Iris pigment epithelial cell (primary cell): ENCODE results near the gene ZNF282.

Experiments
- DNase-seq: peaks from one replicate; pipeline ENCODE4 v3.0.0-alpha.2; 2011; ENCODE audit warnings: low read depth

The ZNF282 gene

GRCh38 chr7:149194799-149195179 lies 557 bp upstream of the ZNF282 start:
- no peak for DNase-seq

DNA sequence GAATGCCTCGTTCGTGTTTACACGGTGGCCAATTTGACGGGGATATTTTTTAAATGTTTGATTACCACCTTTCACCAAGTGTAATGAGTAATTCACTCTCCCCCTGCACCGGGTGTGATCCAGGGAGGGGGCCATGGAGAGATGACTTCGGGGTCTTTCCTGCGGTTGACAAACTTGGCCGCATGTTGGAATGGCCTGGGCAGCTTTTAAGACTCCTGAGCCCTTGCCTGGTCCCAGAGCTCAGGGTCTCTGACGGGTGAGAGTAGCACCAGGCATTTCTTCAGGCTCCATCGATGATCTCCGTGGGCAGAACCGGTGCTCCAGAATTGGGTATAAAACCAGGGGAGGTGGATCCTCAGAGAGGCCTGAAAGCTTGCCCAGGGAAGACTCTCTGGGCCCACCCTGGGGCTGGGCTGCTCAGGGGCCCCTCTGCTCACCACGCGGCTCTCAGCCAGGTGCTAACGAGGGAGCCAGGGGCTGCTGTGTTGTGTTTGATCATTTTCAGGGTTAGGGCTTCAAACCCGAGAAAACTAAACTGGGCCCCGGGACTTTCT lies 882 bp downstream of the ZNF282 start:
- no peak for DNase-seq

- DNase-seq = peak; percentile 55
Measured at GRCh38 chr7:149196705-149197171, 1.4 kb downstream of the ZNF282 start.

DNA sequence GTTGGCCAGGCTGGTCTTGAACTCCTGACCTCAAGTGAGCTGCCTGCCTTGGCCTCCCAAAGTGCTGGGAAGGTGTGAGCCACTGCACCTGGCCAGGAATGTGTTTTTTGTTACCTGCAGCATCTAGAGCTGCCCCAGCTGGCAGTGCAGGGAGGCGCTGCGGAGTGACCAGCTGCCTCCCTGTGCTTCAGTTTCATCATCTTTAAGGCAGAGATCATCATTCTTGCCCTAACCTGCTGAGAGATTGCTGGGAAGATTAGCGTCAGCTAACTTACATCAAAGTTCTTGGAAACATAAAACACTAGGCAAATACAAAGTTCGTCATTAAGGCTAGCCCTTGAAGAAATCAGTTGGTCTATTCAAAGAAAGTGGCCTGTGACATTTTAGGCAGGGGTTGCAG lies 2.3 kb downstream of the ZNF282 start:
- no peak for DNase-seq

DNA sequence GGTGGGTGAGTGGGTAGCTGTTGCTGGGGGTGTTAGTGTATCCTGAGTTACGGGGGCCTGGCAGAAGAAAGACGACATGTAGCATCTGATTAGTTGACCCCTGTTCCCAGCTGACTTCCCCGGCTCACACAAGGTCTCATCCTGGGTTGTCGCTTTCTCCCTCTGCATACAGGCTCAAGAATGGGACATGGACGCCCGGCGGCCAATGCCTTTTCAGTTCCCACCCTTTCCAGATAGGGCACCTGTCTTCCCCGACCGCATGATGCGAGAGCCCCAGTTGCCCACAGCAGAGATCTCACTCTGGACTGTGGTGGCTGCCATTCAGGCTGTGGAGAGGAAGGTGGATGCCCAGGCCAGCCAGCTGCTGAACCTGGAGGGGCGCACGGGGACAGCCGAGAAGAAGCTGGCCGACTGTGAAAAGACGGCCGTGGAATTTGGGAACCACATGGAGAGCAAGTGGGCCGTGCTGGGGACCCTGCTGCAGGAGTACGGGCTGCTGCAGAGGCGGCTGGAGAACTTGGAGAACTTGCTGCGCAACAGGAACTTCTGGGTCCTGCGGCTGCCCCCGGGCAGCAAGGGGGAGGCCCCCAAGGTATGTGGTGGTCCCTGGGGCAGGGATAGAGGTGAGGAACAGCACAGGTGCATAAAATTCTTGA lies 2.9 kb downstream of the ZNF282 start:
- no peak for DNase-seq

DNA sequence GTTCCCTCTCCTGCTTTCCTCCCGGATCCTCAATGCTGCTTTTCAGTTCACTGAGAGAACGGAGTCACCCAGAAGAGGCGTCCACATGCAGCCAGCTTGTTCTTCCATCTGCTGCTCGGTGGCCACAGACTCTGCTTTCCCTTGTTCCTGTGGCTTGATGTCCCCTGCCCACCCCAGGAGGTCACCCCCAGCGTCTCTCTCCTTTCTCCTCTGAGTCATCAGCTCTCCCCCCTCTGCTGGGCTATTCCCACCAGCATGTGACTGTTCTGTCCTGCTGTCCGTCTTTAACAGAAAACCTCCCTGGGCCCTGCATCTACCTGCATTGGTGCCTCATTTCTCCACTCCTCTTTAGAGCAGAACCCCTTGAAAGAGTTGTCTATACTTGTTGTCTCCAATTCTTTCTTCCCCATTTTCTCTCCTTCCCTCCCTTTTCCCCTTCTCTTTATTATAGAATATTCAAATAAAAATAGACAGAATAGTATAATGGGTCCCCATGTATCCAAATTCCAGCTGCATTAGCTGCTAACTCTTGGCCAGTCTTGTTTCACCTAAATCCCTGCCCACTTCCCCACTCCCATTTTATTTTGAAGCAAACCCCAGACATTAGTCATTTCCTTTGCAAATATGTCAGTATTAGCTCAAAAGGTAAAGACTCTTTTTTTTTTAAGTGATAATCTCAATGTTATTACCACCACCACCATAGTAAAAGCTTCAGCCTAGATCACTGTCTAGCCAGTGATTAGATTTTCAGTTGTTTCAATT lies 4.1 kb downstream of the ZNF282 start:
- DNase-seq = peak; percentile 72

DNA sequence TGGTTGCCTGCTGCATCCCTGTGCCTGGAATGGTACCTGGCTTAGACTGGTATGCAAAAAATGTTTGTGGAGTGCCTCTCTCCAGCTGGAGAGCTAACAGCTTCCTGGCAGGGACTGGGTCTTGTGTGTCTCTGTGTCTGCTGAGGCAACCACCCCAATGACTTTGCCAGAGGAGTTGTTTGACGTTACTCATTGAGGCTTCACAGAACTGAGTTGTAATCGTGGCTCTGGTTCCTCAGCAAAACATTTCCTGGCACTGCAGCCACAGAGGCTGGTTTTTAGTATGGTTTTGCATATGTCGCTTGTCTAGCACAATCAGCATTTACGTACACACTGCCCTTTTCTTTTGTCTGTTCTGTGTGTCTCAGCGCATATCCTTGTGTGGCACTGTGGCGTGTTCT lies 7.5 kb downstream of the ZNF282 start:
- DNase-seq = peak; percentile 77

GRCh38 chr7:149205690-149206381 lies 10.5 kb downstream of the ZNF282 start:
- peak; percentile 49 for DNase-seq

GRCh38 chr7:149207324-149208035 lies 12.1 kb downstream of the ZNF282 start:
- no peak for DNase-seq

GRCh38 chr7:149209518-149210269 lies 14.3 kb downstream of the ZNF282 start:
- peak; percentile 87 for DNase-seq

DNA sequence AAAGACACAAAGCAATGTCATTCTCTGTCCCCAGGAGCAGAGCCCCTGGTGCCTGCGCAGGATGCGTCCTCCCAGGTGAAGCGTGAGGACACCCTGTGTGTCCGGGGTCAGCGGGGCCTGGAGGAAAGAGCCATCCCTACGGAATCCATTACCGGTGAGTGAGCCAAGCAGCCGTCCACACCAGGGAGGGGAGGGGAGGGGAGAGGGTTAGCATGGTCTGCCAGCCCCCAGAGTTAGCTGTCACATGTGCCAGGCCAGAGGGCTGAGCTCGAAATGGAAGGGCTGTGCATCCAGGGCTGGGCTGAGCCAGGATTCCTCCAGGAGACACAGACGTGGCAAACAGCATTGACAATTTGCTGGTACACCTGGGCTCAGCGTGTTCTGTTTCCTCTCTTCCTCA lies 15.2 kb downstream of the ZNF282 start:
- no peak for DNase-seq

GRCh38 chr7:149214020-149214720 lies 18.8 kb downstream of the ZNF282 start:
- no peak for DNase-seq

- DNase-seq = no peak
Measured at GRCh38 chr7:149216402-149216801, 21.1 kb downstream of the ZNF282 start.

DNA sequence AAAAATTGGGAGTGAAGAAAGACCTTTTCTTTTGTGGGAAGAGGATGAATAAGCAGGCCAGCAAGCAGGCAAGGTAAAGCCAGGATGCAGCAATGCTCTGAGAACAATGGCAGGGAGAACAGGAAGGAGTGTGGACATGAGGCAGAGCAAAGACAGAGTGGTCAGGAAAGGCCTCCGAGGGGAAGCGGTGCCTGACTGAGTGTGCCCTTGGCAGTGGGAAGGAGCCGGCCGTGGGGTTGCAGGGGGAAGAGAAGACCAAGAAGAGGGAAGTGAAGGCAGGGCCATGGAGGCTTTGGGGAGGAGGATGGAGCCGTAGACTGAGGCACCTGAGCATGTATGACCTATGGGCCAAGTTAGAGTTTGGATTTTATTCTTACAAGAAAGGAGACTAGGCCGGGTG lies 22.2 kb downstream of the ZNF282 start:
- DNase-seq = no peak

DNA sequence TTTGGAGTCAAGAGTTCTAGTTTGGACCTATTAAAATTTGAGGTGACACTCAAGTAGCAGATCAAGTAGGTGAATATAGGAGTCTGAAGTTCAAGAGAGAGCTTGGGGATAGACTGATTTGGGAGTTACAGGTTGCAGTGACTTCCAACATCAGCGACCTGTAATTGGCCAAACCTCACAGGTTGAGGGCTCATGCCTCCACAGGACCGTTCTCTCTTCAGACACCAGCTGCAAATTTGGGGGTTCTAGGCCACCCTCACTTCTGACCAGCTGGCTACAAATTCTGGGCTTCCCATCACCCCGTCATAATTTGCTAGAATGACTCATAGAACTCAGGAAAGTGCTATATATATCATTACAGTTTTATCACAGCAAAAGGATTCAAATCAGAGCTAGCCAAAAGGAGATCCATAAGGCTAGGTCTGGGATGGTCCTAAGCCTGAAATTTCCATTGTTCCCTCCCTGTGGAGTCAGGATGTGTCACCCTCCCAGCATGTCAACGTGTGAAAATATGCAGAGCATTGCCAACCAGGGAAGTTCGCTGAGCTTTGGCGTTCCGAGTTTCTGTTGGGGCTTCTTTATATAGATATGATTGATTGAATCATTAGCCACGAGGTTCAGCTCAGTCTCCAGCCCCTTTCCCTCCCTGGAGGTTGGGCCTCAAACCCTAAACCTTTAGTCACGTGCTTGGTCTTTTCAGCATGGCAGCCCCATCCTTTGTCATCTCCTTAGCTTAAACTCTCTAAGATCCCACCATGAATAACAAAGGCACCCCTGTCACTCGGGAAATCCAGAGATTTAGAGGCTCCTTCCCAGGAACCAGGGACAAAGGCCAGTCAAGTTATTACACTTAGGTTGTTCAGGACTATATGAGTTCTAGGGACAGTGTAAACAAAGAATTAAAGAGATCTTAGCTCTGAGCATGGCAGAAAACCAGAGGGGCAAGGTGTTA lies 23.4 kb downstream of the ZNF282 start:
- no peak for DNase-seq

- DNase-seq = peak; percentile 72
Measured at GRCh38 chr7:149220534-149220933, 25.2 kb downstream of the ZNF282 start.

DNA sequence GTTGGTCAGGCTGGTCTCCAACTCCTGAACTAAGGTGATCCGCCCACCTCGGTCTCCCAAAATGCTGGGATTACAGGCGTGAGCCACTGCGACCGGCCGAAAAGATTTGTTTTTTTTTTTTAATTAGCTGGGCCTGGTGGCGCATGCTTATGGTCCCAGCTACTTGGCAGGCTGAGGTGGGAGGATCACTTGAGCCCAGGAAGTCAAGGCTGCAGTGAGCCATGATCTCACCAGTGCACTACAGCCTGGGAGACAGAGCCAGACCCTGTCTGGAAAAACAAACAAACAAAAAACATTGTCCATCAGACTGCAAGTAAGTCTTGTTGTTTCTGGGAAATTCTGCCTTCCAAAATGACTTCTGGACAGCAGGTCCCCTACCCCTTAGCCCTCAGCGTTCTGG lies 27.8 kb downstream of the ZNF282 start:
- peak; percentile 21 for DNase-seq

DNA sequence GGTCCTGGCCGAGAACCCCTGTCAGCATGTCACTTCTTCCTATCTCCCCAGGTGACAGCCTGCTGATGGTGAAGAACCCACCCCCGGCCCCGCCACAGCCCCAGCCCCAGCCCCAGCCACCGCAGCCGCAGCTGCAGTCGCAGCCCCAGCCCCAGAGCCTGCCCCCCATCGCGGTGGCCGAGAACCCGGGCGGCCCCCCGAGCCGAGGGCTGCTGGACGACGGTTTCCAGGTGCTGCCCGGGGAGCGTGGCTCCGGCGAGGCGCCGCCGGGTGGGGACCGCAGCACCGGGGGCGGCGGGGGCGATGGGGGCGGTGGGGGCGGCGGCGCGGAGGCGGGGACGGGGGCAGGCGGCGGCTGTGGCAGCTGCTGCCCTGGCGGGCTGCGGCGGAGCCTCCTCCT lies 28.4 kb downstream of the ZNF282 start:
- no peak for DNase-seq

GRCh38 chr7:149224352-149224751 lies 29.0 kb downstream of the ZNF282 start:
- no peak for DNase-seq

- no peak for DNase-seq
Measured at GRCh38 chr7:149225106-149225505, 29.8 kb downstream of the ZNF282 start.
